Right lobe of liver (tissue), 4 donors: Measurements from ENCODE around the gene LRRN2.

Source experiments
- CTCF ChIP-seq, 4 donors: fragments of 200-600 bp in 3 of 4; fragments of 450-650 bp in 1 of 4; IDR thresholded peaks; one replicate each; pipeline versions ENCODE4 v1.5.1 to v1.8.0; 2016 to 2022; ENCODE audit warnings: antibody characterized with exemption in 4 of 4, mild to moderate bottlenecking in 2 of 4
- POLR2A ChIP-seq: fragments of 450-650 bp; IDR thresholded peaks from one replicate; pipeline ENCODE4 v1.6.1; 2017; ENCODE audit warnings: antibody characterized with exemption, mild to moderate bottlenecking
- donor health status: DM: no; HTN: no; CAD: no.
- donor health status: DM: no; HTN: no; CAD: no.
- donor health status: DM: no; HTN: yes; CAD: no.

- TF ChIP-seq CTCF (IDR thresholded peaks at IDR 0.05) (no peak), POLR2A (no peak)
Observed at GRCh38 chr1:204640578-204640977, 45.0 kb downstream of the LRRN2 start.
